ENCODE results near the gene CDKN2A.

The CDKN2A gene

DNA sequence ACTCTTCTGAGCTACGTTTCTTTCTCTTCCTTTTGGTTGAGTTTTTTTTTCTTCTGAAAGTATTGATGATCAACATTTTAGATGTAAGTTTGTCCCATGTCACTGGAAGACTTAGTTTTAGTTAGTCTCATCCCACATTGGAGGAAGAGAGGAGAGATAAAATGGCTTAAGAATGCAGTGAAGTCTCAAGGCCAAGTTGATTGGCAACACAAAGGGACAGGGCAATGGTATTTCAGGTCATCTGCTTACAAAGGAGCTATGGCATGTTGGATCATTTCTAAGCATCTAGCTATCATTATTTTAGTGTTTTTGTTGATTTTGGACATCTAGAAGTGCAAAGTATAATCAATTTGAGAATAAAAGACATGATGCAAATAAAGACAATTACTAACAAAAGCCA lies 58.6 kb downstream of the CDKN2A start:
- no peak for DNase-seq

DNA sequence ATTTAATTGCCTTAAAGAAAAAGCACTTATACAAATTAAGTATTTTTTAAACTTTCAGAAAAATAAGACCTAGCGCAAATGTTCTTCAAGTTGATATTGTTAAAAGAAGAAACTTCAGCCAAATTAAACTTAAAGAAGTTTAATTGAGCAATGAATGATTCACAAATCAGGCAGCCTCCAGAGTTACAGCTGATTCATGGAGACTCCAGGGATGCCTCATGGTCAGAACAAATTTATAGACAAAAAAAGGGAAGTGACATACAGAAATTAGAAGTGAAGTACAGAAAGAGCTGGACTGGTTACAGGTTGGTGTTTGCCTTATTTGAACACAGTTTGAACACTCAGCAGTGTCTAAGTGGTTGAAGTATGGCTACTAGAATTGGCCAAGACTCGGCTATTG lies 60.3 kb downstream of the CDKN2A start:
- no peak for DNase-seq

DNA sequence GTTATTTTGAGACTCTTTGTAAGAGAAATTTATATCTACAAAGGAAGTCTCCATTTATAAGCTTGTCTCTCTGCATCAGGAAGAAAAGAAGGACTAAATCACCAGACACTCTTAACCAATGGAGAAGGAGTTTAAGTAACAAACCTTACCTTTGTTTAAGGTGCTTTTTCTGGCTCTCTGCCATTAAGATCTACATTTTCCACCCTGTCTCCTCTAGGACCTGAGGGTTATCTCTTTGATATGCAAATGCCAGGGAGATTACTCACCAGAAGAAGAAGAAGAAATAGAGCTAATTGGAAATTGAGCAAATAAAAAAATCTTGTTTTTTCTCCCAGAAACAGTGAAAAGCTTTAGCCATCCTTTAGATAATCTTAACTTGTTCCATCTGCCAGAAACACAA lies 60.9 kb downstream of the CDKN2A start:
- no peak for DNase-seq

DNA sequence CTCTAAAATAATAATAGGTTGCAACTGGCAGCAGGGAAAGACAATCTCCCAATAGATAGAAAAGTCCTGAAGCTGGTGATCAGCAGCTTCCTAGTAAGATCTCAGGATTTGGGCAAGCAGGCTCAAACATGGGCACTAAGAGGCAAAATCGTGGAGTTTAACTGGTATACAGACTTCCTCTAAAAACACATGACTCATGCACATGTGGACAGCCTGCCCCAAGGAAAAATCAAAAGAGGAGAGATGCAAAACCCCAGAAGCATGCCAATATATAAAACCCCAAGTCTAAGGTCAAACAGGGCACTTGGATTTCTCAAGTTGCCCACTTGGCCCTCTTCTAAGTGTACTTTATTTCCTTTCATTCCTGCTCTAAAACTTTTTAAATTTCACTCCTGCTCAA lies 62.8 kb downstream of the CDKN2A start:
- no peak for DNase-seq

DNA sequence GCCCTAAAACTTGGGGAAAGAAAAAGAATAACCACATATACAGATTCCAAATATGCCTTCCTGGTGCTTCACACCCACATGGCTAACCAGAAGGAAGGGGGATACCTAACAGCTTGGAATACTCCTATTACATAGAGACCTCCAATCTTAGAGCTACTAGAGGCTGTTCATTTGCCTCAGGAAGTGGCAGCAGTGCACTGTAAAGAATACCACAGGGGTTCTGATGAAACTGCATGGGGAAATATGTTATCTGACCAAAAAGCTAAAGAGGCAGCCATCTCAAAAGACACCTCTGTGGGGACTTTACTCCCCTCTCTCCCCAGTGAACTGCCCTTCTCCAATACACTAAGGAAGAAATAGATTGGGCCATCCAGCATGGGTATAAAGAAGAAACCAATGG lies 66.4 kb downstream of the CDKN2A start:
- DNase-seq: no peak

DNA sequence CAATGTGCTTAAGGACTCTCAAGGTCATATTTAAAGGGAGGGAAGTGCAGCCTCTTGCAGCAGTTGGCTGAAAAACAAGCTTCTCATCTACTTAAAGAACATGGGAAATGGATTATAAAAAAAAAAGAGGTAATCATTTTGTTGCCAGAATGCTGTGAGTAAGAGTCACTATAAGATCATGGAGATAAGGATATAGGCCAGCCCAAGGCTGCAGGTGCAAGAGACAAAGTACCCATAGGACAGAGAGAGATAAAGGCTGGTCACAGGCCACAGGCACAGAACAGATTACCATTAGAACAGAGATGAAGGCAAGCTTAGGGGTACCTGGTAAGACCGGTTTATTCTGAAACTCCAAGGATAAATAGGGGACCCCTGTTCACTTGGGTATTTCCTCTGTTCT lies 70.5 kb downstream of the CDKN2A start:
- DNase-seq: no peak

DNA sequence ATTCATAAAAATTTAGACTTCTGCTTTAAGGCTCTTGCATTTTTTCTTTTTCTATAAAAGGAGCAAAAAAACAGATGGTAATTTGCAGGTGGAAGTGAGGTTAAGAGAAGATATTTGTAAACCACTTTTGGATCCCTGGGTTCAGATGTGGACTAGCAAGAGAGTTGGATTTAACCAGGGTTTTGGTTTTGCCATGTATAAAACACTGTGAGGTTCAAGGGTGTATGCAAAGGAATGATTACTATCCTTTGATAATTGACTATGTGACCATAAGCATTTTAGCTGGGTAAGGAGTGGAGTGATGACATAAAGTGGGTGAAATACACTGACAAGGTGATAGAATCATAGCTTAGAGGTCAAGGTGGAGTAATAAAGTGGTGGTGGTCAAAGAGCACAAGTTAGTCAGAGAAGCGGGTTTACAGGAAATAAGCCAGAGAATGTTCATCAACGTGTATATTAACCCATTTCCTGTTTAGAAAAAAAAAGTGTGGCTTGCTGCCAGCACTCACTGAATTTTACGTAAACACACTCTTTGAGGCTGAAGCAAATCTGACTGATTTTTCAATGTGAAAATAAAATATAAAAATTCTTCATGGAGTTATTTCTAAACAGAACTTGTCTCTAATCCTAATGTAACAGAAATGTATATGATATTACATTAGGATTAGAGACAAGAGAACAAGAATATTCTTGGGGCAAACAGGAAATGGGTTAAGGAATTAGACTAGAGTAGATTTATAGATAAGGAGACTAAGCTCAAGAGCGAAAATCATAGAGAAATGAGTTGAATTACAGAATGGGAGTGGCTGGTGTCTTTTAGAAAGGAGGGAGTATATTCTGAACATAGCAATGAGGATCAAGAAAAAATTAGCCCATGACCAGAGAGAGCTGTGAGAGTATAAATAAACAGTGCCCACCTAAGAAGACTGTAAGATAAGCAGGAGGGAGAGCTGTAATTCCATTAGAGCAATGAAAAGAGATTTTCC lies 74.5 kb downstream of the CDKN2A start:
- no peak for DNase-seq

Data from NCI-H345 (cell line).